Right lobe of liver (tissue), 6 donors: ENCODE measurements around the gene PTPRN2. TPM values are rescaled to one million over a fixed set of nuclear protein-coding genes. Genes with fewer than 3 reads are reported as not detected.

Experiments used
- ATAC-seq, 4 donors: fragments of 200-7000 bp; cut with Tn5 transposase; one replicate each; pipeline ENCODE4 v1.9.1; 2020; ENCODE audit warnings: mild to moderate bottlenecking in 4 of 4, moderate library complexity in 4 of 4
- DNase-seq, 3 donors: peaks; one replicate each; pipeline ENCODE4 v3.0.0-alpha.2; 2020
- H3K27ac ChIP-seq, 3 donors: fragments of 200-600 bp; one replicate each; pipeline ENCODE4 v1.8.0; 2022
- H3K27me3 ChIP-seq, 2 donors: fragments of 200-600 bp; one replicate each; pipeline ENCODE4 v1.8.0; 2022
- H3K36me3 ChIP-seq, 4 donors: fragments of 200-600 bp; sonication (generic) in 1 of 4; one replicate each; pipeline versions ENCODE4 v1.5.1 to v1.8.0; 2017 to 2022; ENCODE audit warnings: control low read depth in 1 of 4
- H3K4me1 ChIP-seq, 4 donors: fragments of 200-600 bp; sonication (generic) in 1 of 4; one replicate each; pipeline versions ENCODE4 v1.5.1 to v1.8.0; 2017 to 2022; ENCODE audit warnings: control low read depth in 1 of 4
- H3K4me3 ChIP-seq, 3 donors: fragments of 200-600 bp; one replicate each; pipeline ENCODE4 v1.8.0; 2022
- H3K9me3 ChIP-seq, 4 donors: fragments of 200-600 bp; sonication (generic) in 1 of 4; one replicate each; pipeline versions ENCODE4 v1.5.1 to v1.8.0; 2017 to 2022; ENCODE audit warnings: control low read depth in 1 of 4
- POLR2A ChIP-seq: fragments of 450-650 bp; IDR thresholded peaks from one replicate; pipeline ENCODE4 v1.6.1; 2017; ENCODE audit warnings: antibody characterized with exemption, mild to moderate bottlenecking
- WGBS: methylation state at CpG from one replicate; pipeline ENCODE4 v1.1.6; 2018; ENCODE audit warnings: low coverage, low lambda C conversion rate; ENCODE audit not compliant: insufficient coverage; ENCODE audit errors: missing lambda C conversion rate; 5-methylcytosine and 5-hydroxymethylcytosine counted together
- intact Hi-C, 2 donors: fragments of 100-400 bp; cut with DNase I; formaldehyde crosslinking; loops; one replicate each; pipeline versions ENCODE4 v1.11.2 to v1.14.1; 2022
- total RNA-seq, 6 experiments: library from RNA; depleted of rRNA in 2 of 6; stranded (reverse); fragments of >200 nt in 2 of 6; fragmentation: NEBNext Ultra II Directional in 3 of 6; extraction: Animal tissue kit (Norgen Biotek cat#: 25700) in 3 of 6; gene quantifications; one replicate each; pipeline versions ENCODE4 v1.1.0 to v1.2.4, GENCODE V29; 2016 to 2023
- TF ChIP-seq, protein P1 (sequence below), 4 donors: fragments of 200-600 bp in 3 of 4; fragments of 450-650 bp in 1 of 4; IDR thresholded peaks; one replicate each; pipeline versions ENCODE4 v1.5.1 to v1.8.0; 2016 to 2022; ENCODE audit warnings: antibody characterized with exemption in 4 of 4, mild to moderate bottlenecking in 2 of 4
- donor health status: DM: no; HTN: yes; CAD: no.
- donor health status: DM: no; HTN: no; CAD: no.
- donor health status: DM: no; HTN: no; CAD: no.
- donor health status: DM: no; HTN: yes; CAD: no.
- donor health status: DM: no; HTN: yes; CAD: no.

Gene PTPRN2
- total RNA-seq, 6 experiments from 2014 or later: 0.15 to 0.87 (median 0.67) TPM

DNA sequence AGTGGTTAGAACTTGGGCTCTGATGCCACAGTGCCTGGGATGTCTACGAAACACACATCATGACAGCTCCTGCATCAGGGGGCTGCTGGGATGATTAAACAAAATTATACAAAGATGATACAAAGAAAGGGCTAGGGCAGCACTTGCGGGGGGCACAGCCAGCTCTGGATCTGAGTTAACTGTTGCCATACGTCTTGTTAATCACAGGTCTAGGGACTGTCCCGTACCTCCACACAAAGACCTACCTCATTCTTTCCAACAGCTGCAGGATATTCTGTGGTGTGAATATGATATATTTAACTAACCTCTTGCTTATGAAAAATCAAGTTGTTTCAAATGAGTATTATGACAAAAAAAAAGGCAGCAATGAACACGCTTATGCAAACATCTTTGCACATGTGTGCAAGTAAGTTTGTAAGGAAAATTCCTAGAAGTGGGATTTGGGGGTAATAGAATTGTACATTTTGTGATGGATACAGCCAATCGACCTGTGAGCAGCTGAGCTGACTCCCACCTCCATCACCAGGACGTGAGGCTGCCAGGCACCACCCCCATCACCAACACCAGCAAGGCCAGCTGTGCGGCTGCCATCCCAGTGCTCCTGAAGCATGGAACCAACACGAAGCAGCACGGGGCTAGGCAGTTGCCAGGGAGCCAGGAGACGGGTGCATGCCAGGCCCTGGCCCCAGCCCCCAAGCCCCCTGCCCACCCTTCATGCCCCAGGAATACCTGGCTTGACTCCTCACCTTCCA is 23.5 kb downstream of the PTPRN2 start:
- Histone ChIP-seq H3K4me3 (no peak overlapping the region), H3K4me1 (no peaks in the 10 kb centered on the region), H3K9me3 (no peaks in the 10 kb centered on the region), H3K36me3 (no peaks in the 10 kb centered on the region), H3K27me3 (peaks cover 0 to 4% of the 10 kb centered on the region in 2 donors), H3K27ac (no peak overlapping the region)
- ATAC-seq (no peak), DNase-seq (no peak)
- WGBS: 50% methylated on average over 6 of the region's 11 CpGs
- TF ChIP-seq, protein P1, sequence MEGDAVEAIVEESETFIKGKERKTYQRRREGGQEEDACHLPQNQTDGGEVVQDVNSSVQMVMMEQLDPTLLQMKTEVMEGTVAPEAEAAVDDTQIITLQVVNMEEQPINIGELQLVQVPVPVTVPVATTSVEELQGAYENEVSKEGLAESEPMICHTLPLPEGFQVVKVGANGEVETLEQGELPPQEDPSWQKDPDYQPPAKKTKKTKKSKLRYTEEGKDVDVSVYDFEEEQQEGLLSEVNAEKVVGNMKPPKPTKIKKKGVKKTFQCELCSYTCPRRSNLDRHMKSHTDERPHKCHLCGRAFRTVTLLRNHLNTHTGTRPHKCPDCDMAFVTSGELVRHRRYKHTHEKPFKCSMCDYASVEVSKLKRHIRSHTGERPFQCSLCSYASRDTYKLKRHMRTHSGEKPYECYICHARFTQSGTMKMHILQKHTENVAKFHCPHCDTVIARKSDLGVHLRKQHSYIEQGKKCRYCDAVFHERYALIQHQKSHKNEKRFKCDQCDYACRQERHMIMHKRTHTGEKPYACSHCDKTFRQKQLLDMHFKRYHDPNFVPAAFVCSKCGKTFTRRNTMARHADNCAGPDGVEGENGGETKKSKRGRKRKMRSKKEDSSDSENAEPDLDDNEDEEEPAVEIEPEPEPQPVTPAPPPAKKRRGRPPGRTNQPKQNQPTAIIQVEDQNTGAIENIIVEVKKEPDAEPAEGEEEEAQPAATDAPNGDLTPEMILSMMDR (IDR thresholded peaks at IDR 0.05): no peak
- no peak for TF ChIP-seq POLR2A
- intact Hi-C loops: no loop called here

DNA sequence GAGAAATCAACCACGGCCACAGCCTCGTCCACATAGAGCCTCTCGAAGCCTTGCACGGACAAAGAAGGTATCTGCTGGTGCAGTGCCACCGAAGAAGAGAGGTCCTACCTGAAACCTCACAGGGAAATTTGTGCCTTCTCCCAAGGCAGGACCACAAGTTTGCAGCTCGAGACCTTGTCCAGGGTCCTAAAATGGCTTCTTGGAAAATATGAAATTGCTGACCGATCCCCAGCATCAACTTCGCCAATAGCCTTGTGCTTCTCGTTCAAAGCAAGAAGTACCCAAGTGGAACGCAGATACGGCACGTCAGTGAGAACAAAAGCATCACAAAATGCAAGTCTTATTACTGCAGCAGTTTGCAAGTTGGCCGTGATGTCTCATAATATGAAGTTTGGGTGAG is 24.6 kb downstream of the PTPRN2 start:
- DNase-seq (no peak), ATAC-seq (no peak)
- H3K4me3 ChIP-seq: no peak overlapping the region
- H3K27ac ChIP-seq: no peak overlapping the region
- no peaks in the 10 kb centered on the region for H3K27me3 ChIP-seq
- no peaks in the 10 kb centered on the region for H3K9me3 ChIP-seq
- 80% methylated on average over 9 of the region's 13 CpGs for WGBS
- no peaks in the 10 kb centered on the region for H3K36me3 ChIP-seq
- TF ChIP-seq, protein P1 (IDR thresholded peaks at IDR 0.05): no peak
- TF ChIP-seq POLR2A: no peak
- H3K4me1 ChIP-seq: no peaks in the 10 kb centered on the region
- intact Hi-C loops: no loop called here

GRCh38 chr7:158562517-158562916 is 25.1 kb downstream of the PTPRN2 start:
- Histone ChIP-seq H3K27ac (no peak overlapping the region), H3K27me3 (no peaks in the 10 kb centered on the region), H3K4me3 (no peak overlapping the region), H3K9me3 (no peaks in the 10 kb centered on the region), H3K4me1 (no peaks in the 10 kb centered on the region), H3K36me3 (no peaks in the 10 kb centered on the region)
- intact Hi-C loops: no loop called here
- no peak for DNase-seq
- 73% methylated on average over 5 of the region's 6 CpGs for WGBS
- TF ChIP-seq, protein P1 (IDR thresholded peaks at IDR 0.05): no peak
- no peak for TF ChIP-seq POLR2A
- no peak for ATAC-seq

GRCh38 chr7:158561659-158562058 is 26.0 kb downstream of the PTPRN2 start:
- H3K9me3 ChIP-seq: no peaks in the 10 kb centered on the region
- TF ChIP-seq POLR2A: no peak
- TF ChIP-seq, protein P1 (IDR thresholded peaks at IDR 0.05): no peak
- H3K36me3 ChIP-seq: no peaks in the 10 kb centered on the region
- no peak overlapping the region for H3K4me3 ChIP-seq
- WGBS: 53% methylated on average over 4 of the region's 7 CpGs
- no peaks in the 10 kb centered on the region for H3K27me3 ChIP-seq
- ATAC-seq: no peak
- no peak for DNase-seq
- intact Hi-C loops: no loop called here
- no peaks in the 10 kb centered on the region for H3K4me1 ChIP-seq
- H3K27ac ChIP-seq: no peak overlapping the region
